Measurements from ENCODE around the gene NFATC2IP. TPM values are rescaled to one million over a fixed set of nuclear protein-coding genes. Genes with fewer than 3 reads are reported as not detected.

NFATC2IP gene
- total RNA-seq: 10 to 100 TPM; 32.1 to 34.5 (median 34.0) TPM

DNA sequence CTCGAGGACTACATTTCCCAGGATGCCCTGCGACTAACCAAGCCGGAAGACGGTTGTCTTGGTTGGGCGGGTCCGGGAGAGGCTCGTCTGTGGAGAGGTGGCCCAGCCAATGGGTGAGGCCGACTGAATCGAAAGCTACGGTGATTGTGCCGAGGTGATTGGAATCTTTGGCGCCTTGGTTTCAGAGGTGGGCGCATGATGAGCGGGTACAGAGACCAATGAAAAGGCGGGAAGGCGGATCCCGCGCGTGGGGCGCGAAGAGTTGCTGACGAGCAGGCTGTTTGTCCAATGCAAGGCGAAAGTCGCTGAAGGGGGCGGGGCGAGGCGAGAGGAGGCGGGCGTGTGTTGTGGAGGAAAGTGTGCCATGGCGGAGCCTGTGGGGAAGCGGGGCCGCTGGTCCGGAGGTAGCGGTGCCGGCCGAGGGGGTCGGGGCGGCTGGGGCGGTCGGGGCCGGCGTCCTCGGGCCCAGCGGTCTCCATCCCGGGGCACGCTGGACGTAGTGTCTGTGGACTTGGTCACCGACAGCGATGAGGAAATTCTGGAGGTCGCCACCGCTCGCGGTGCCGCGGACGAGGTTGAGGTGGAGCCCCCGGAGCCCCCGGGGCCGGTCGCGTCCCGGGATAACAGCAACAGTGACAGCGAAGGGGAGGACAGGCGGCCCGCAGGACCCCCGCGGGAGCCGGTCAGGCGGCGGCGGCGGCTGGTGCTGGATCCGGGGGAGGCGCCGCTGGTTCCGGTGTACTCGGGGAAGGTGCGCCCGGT lies at the start of gene NFATC2IP:
NFATC2IP (plus strand) TSS at position 290 of the 762 bp plus-strand sequence; CDS start at position 365, 75 bp downstream.
- 1% methylated on average over 54 to 76 of the region's 79 CpGs for WGBS, 2 donors
- peak; percentile 99 for DNase-seq (ENCODE audit: low spot score in 2 of 2)
- peak; percentile 75 to 93 for TF ChIP-seq EP300 (IDR thresholded peaks at IDR 0.05)
- TF ChIP-seq, protein P1, sequence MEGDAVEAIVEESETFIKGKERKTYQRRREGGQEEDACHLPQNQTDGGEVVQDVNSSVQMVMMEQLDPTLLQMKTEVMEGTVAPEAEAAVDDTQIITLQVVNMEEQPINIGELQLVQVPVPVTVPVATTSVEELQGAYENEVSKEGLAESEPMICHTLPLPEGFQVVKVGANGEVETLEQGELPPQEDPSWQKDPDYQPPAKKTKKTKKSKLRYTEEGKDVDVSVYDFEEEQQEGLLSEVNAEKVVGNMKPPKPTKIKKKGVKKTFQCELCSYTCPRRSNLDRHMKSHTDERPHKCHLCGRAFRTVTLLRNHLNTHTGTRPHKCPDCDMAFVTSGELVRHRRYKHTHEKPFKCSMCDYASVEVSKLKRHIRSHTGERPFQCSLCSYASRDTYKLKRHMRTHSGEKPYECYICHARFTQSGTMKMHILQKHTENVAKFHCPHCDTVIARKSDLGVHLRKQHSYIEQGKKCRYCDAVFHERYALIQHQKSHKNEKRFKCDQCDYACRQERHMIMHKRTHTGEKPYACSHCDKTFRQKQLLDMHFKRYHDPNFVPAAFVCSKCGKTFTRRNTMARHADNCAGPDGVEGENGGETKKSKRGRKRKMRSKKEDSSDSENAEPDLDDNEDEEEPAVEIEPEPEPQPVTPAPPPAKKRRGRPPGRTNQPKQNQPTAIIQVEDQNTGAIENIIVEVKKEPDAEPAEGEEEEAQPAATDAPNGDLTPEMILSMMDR (IDR thresholded peaks at IDR 0.05): peak in 1 of 5 experiments; percentile 47
- TF ChIP-seq POLR2A (IDR thresholded peaks at IDR 0.05): peak in 1 of 2 donors; percentile 36
- H3K4me3 ChIP-seq: peak within 1 kb of the TSS; percentile 82 to 100 (median 96)
- H3K9me3 ChIP-seq: no peaks in the 10 kb centered on the region
- H3K36me3 ChIP-seq: peaks cover 0 to 31% (median 0%) of the 10 kb centered on the region in 3 donors
- H3K27me3 ChIP-seq: no peaks in the 10 kb centered on the region
- peak within 1 kb of the TSS; percentile 78 to 94 (median 88) for H3K27ac ChIP-seq
- H3K4me1 ChIP-seq: peaks cover 0 to 33% (median 9%) of the 10 kb centered on the region in 4 donors

DNA sequence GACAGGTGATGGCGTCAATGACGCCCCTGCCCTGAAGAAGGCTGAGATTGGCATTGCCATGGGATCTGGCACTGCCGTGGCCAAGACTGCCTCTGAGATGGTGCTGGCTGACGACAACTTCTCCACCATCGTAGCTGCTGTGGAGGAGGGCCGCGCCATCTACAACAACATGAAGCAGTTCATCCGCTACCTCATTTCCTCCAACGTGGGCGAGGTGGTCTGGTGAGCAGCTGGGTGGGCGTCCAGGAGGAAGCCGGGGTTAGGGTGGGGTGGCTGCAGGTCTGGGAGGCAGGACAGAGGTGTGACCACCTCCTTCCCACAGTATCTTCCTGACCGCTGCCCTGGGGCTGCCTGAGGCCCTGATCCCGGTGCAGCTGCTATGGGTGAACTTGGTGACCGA lies 48.9 kb upstream of the NFATC2IP start:
- no peaks in the 10 kb centered on the region for H3K4me1 ChIP-seq

DNA sequence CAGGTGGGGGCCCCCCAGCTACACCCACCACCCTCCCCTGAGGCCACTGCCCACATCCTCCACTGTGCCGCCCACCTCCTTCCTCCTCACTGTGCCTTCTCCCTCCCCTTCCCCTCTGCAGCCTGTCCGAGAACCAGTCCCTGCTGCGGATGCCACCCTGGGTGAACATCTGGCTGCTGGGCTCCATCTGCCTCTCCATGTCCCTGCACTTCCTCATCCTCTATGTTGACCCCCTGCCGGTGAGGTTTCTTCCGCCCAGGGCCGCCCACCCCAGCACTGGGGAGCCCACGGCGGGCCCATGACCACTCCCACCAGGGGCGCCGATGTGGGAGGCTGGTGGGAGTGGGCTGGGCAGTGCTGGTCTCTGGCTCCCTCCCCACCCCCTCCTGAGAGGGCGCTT lies 47.8 kb upstream of the NFATC2IP start:
- WGBS, 2 donors: 65 to 66% methylated on average over 10 to 11 of the region's 11 CpGs
- no peak overlapping the region for H3K27ac ChIP-seq
- no peaks in the 10 kb centered on the region for H3K27me3 ChIP-seq
- DNase-seq (ENCODE audit: low spot score in 2 of 2): no peak
- H3K9me3 ChIP-seq: no peaks in the 10 kb centered on the region
- peaks cover 0 to 56% (median 0%) of the 10 kb centered on the region in 3 donors for H3K36me3 ChIP-seq
- no peak for TF ChIP-seq EP300 (IDR thresholded peaks at IDR 0.05)
- no peak overlapping the region for H3K4me3 ChIP-seq
- no peaks in the 10 kb centered on the region for H3K4me1 ChIP-seq

More for the DNA sequence above, 48.9 kb upstream of the NFATC2IP start:
- Histone ChIP-seq H3K27me3 (no peaks in the 10 kb centered on the region), H3K9me3 (no peaks in the 10 kb centered on the region), H3K36me3 (peaks cover 0 to 47% (median 0%) of the 10 kb centered on the region in 3 donors), H3K4me3 (no peak overlapping the region), H3K27ac (no peak overlapping the region)
- 84 to 85% methylated on average over 14 to 15 of the region's 15 CpGs for WGBS, 2 donors
- no peak for DNase-seq (ENCODE audit: low spot score in 2 of 2)
- no peak for TF ChIP-seq POLR2A (IDR thresholded peaks at IDR 0.05)
- TF ChIP-seq, protein P1 (IDR thresholded peaks at IDR 0.05): no peak
- TF ChIP-seq EP300 (IDR thresholded peaks at IDR 0.05): no peak

DNA sequence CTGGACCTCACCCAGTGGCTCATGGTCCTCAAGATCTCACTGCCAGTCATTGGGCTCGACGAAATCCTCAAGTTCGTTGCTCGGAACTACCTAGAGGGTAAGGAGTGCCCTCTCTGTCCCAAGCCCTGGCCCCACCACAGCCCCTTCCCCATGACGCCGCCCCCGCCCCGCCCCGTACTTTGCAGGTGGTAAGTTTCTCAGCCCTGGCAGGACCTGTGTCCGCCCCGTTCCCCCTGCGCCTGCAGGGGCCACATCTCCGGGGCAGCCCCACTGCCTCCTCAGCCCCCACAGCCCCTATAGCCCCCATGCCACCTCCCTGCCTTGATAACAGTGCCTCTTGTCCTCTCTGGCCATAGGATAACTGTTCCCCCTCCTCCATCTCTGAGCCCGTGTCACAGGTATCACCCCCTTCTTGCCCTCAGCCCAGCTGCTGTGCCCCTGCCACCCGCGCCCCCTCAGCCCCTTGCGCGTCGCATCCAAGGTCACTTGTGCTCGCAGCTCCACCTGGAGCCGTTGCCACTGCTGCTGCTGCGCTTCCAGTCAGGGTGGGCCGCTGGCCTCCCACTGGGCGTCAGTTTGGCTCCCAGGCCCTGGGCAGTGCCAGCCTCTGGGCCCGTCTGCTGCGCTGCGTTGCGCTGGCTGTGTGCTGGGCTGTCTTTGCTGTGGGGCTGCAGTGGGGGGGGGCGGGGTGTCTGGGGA lies 47.2 kb upstream of the NFATC2IP start:
- no peak overlapping the region for H3K4me3 ChIP-seq
- no peaks in the 10 kb centered on the region for H3K9me3 ChIP-seq
- H3K27ac ChIP-seq: no peak overlapping the region
- DNase-seq (ENCODE audit: low spot score in 2 of 2): no peak
- WGBS, 2 donors: 86 to 88% methylated on average over 27 of the region's 29 CpGs
- H3K4me1 ChIP-seq: no peaks in the 10 kb centered on the region
- no peaks in the 10 kb centered on the region for H3K27me3 ChIP-seq
- TF ChIP-seq POLR2A (IDR thresholded peaks at IDR 0.05): no peak
- TF ChIP-seq EP300 (IDR thresholded peaks at IDR 0.05): no peak
- TF ChIP-seq, protein P1 (IDR thresholded peaks at IDR 0.05): no peak
- peaks cover 0 to 56% (median 2%) of the 10 kb centered on the region in 3 donors for H3K36me3 ChIP-seq

DNA sequence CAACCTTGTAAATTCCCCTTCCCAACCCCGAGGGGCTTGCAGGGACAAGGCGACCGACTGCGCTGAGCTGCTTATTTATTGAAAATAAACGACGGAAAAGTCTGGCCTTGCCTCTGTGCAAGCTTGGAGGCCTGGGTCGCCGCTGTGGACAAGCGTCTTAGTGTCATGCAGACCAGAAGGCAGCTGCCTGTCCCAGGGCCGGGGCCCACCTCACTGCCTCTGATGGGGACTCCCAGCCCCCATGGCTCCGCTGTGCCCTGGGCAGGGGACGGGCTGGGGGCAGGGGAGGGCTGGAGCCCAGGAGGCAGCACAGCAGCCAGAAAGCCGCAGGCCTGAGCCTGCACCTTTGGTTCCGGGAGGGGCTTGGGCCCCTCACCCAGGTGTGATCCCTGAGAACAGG lies 46.4 kb upstream of the NFATC2IP start:
- Histone ChIP-seq H3K27ac (no peak overlapping the region), H3K36me3 (peaks cover 0 to 62% (median 5%) of the 10 kb centered on the region in 3 donors), H3K4me1 (no peaks in the 10 kb centered on the region), H3K27me3 (no peaks in the 10 kb centered on the region), H3K9me3 (no peaks in the 10 kb centered on the region), H3K4me3 (no peak overlapping the region)
- no peak for DNase-seq (ENCODE audit: low spot score in 2 of 2)
- TF ChIP-seq EP300 (IDR thresholded peaks at IDR 0.05) (no peak), POLR2A (IDR thresholded peaks at IDR 0.05) (no peak)
- TF ChIP-seq, protein P1 (IDR thresholded peaks at IDR 0.05): no peak
- 82 to 83% methylated on average over 10 to 14 of the region's 14 CpGs for WGBS, 2 donors

Measured in tibial nerve (tissue), 4 donors.